Measurements from ENCODE around the gene BRD2. TPM values are rescaled to one million over a fixed set of nuclear protein-coding genes. Genes with fewer than 3 reads are reported as not detected.
A peak's percentile ranks its signal among the peaks of the same experiment; 100 is the strongest.

The BRD2 gene
- total and polyA plus RNA-seq, 9 of the 15 experiments (the other 6 are each of a cell fraction or from before 2014, with no cell fraction given): 19.0 to 252 (median 181) TPM

GRCh38 chr6:32969685-32970412 lies 1.5 kb downstream of the BRD2 start (continued):
- TF ChIP-seq ARID4B (CRISPR knock-in tag; IDR thresholded peaks at IDR 0.05): 0 out of 2 replicates have a peak, but pooled peaks have one; percentile 34
- TF ChIP-seq MTA3 (IDR thresholded peaks at IDR 0.05; ENCODE audit: borderline replicate concordance): no peak; the same call in 1 of the 2 replicates
- TF ChIP-seq MTA2 (IDR thresholded peaks at IDR 0.05; ENCODE audit: low read depth): peak; percentile 20; the same call in 1 of the 2 replicates
- peak; percentile 97 for TF ChIP-seq ZFX (CRISPR knock-in tag; IDR thresholded peaks at IDR 0.05)
- TF ChIP-seq CEBPG (CRISPR knock-in tag; IDR thresholded peaks at IDR 0.05): no peak
- TF ChIP-seq CEBPG (tag; conservative IDR thresholded peaks at IDR 0.05 in 1 of 2, IDR thresholded peaks at IDR 0.05 in 1 of 2): no peak
- peak; percentile 17 for TF ChIP-seq CHD1 (IDR thresholded peaks at IDR 0.05; ENCODE audit: low read length)
- peak; percentile 11; the same call in 1 of the 2 replicates for TF ChIP-seq RREB1 (CRISPR knock-in tag; IDR thresholded peaks at IDR 0.05)
- TF ChIP-seq RUNX1 (IDR thresholded peaks at IDR 0.05; ENCODE audit: low read depth): no peak
- TF ChIP-seq HES1 (IDR thresholded peaks at IDR 0.05; ENCODE audit: low read depth): 0 out of 2 replicates have a peak, but pooled peaks have one; percentile 21
- TF ChIP-seq OTX1 (CRISPR knock-in tag; IDR thresholded peaks at IDR 0.05): peak; percentile 10
- TF ChIP-seq TCF3 (CRISPR knock-in tag; IDR thresholded peaks at IDR 0.05): peak; percentile 13; the same call in 1 of the 2 replicates
- peak; percentile 85 for TF ChIP-seq RNF2 (IDR thresholded peaks at IDR 0.05)
- TF ChIP-seq ZNF23 (CRISPR knock-in tag; IDR thresholded peaks at IDR 0.05): 0 out of 2 replicates have a peak, but pooled peaks have one; percentile 41
- peak; percentile 93 for TF ChIP-seq MAFK (IDR thresholded peaks at IDR 0.05; ENCODE audit: low read length)
- TF ChIP-seq SMARCC2 (IDR thresholded peaks at IDR 0.05; ENCODE audit: low read depth): peak; percentile 43; the same call in 1 of the 2 replicates
- TF ChIP-seq ZNF830 (CRISPR knock-in tag; IDR thresholded peaks at IDR 0.05): peak; percentile 51; the same call in 1 of the 2 replicates
- 0 out of 2 replicates have a peak, but pooled peaks have one; percentile 4 for TF ChIP-seq ZNF384 (IDR thresholded peaks at IDR 0.05; ENCODE audit: low read depth, low read length)

All from K562 (cell line).